Ureter (tissue), 1 donor: ENCODE results near the gene CCDC30. TPM values are rescaled to one million over a fixed set of nuclear protein-coding genes. Genes with fewer than 3 reads are reported as not detected.
A peak's percentile ranks its signal among the peaks of the same experiment; 100 is the strongest.

ENCODE experiments used
- DNase-seq: peaks from one replicate; pipeline ENCODE4 v3.0.0-alpha.2; 2020; ENCODE audit warnings: low spot score
- total RNA-seq: library from RNA; stranded (reverse); gene quantifications from one replicate; pipeline ENCODE4 v1.2.4, GENCODE V29; 2023
- donor health status: DM: yes; HTN: yes; CAD: no.

The CCDC30 gene
- total RNA-seq, result 8.9 TPM

GRCh38 chr1:42462828-42463763 lies at the start of gene CCDC30:
Gene CCDC30 (plus strand): TSS chr1:42463286. CDS start chr1:42480552, 17,266 bp downstream.
- peak; percentile 97 for DNase-seq

GRCh38 chr1:42414551-42415496 lies 48.3 kb upstream of the CCDC30 start:
- DNase-seq, result no peak

- no peak for DNase-seq
These were observed 45.9 kb upstream of the CCDC30 start for GRCh38 chr1:42417166-42417565.

GRCh38 chr1:42418516-42418915 lies 44.6 kb upstream of the CCDC30 start:
- DNase-seq, result no peak

- DNase-seq, result no peak
These were observed 43.8 kb upstream of the CCDC30 start for GRCh38 chr1:42419126-42419821.

GRCh38 chr1:42420121-42420520 lies 43.0 kb upstream of the CCDC30 start:
- DNase-seq, result no peak

- peak; percentile 49 for DNase-seq
These were observed 42.0 kb upstream of the CCDC30 start for GRCh38 chr1:42420911-42421585.

- DNase-seq, result no peak
These were observed 40.3 kb upstream of the CCDC30 start for GRCh38 chr1:42422737-42423136.

GRCh38 chr1:42423681-42424080 lies 39.4 kb upstream of the CCDC30 start:
- no peak for DNase-seq

- DNase-seq, result no peak
These were observed 38.9 kb upstream of the CCDC30 start for GRCh38 chr1:42424201-42424600.

- DNase-seq, result no peak
These were observed 35.8 kb upstream of the CCDC30 start for GRCh38 chr1:42427240-42427639.

GRCh38 chr1:42429603-42430002 lies 33.5 kb upstream of the CCDC30 start:
- DNase-seq, result no peak

- no peak for DNase-seq
These were observed 32.6 kb upstream of the CCDC30 start for GRCh38 chr1:42430286-42431135.

- no peak for DNase-seq
These were observed 31.6 kb upstream of the CCDC30 start for GRCh38 chr1:42431514-42431913.

- no peak for DNase-seq
These were observed 30.4 kb upstream of the CCDC30 start for GRCh38 chr1:42432714-42433113.

GRCh38 chr1:42433369-42433768 lies 29.7 kb upstream of the CCDC30 start:
- DNase-seq, result no peak

GRCh38 chr1:42434340-42434739 lies 28.7 kb upstream of the CCDC30 start:
- no peak for DNase-seq

GRCh38 chr1:42439940-42440339 lies 23.1 kb upstream of the CCDC30 start:
- DNase-seq, result no peak

- DNase-seq, result no peak
These were observed 20.4 kb upstream of the CCDC30 start for GRCh38 chr1:42442662-42443061.

GRCh38 chr1:42449256-42449655 lies 13.8 kb upstream of the CCDC30 start:
- no peak for DNase-seq
